NCI-H1436 (cell line): ENCODE data around the gene FAP.

Source experiments
- DNase-seq: peaks from one replicate; lab custom pipeline; 2025; lab: John Stamatoyannopoulos, UW

The FAP gene

GRCh38 chr2:162242586-162243280 lies 512 bp downstream of the FAP start:
- no peak for DNase-seq

GRCh38 chr2:162241571-162241970 lies 1.7 kb downstream of the FAP start:
- no peak for DNase-seq

- DNase-seq = no peak
These were observed 8.4 kb downstream of the FAP start for GRCh38 chr2:162234620-162235462.

DNA sequence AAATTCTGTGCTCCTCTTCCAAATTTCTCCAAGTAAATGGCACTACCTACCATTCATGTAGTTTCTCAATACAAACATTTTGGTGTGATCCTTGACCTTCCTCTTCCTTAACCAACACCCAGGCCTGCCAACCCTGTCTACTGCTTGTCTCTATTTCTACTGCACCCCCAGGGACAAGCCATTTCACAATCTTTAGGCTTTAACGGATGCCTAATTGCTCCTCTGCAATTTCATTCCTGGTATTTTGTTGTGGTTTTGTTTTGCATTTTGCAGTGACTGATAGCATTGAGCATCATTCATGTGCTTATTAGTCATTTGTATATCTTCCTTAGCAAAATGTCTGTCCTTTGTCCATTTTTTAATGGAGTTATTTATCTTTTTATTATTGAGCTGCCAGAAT lies 10.0 kb downstream of the FAP start:
- DNase-seq = no peak

GRCh38 chr2:162232671-162233070 lies 10.6 kb downstream of the FAP start:
- no peak for DNase-seq

GRCh38 chr2:162232027-162232426 lies 11.2 kb downstream of the FAP start:
- DNase-seq = no peak

GRCh38 chr2:162230761-162231160 lies 12.5 kb downstream of the FAP start:
- DNase-seq = no peak

DNA sequence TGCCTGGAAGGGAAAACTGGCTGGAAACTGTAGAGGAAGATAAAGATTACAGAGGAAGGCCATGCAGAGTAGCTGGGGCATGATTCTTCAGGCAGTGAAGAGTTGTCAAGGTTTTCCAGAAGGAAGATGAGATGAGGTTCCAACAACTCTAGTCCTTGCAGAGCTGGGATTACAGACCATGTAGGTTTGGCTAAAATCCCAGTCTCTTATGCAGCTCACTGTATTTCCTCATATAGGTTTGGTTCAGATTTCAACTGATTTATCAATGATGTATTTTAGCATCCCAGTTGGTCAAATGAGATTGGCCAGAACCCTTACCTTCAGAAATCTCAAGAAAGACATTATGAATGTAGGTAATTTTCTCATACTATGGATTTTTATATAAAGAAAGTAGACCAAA lies 16.4 kb downstream of the FAP start:
- no peak for DNase-seq

DNA sequence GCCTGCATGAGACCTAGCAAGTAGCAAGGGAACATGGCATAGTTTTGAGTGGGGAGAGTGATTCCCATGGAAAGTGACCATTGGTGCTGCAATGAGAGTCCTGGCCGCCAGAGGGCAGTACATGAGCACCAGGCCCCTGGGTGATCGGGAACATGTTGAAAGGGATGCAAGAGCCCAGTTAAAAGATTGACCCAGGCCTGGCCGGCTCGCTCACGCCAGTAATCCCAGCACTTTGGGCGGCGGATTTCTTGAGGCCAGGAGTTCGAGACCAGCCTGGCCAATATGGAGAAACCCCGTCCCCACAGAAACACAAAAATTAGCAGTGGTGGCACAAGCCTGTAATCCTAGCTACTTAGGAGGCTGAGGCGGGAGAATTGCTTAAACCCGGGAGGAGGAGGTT lies 22.2 kb downstream of the FAP start:
- DNase-seq = no peak

- no peak for DNase-seq
These were observed 22.9 kb downstream of the FAP start for GRCh38 chr2:162220368-162220767.

DNA sequence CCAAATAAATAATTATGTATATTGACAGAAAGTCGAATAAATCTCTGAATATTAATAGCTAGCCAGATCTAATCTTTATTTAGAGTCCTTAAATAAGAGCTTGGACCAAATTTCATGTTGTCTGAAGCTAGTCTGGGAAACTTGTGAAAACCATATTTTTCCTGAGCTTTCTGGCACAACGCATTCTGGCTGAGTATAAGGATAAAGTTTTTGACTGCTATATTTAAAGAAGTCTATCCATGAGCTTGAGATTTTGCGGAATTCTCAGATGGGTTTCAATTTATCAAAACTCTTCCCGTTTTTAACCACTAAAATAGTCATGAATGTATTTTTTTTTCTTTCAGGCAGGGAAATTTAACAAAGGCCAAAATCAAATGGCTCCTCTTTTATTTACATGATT lies 23.8 kb downstream of the FAP start:
- no peak for DNase-seq

- DNase-seq = no peak
These were observed 25.6 kb downstream of the FAP start for GRCh38 chr2:162217598-162217997.

DNA sequence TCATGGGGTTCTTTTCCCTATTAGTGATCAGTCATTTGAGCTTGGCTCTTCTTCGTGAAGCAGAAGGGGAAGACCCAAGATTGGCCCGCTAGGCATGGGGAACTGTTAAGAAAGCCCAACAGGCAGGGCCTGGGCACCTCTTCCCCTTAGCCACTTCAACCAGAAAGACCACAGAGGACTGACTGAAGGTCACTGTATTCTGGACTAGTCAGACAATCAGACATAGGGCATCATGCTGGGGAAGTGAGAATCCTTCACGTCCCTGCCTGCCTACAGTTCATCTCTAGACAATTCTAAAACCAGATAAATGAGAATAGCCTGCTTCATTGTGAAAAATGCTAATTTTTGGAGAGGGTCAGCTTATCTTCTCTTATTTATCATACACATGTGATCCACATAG lies 28.1 kb downstream of the FAP start:
- DNase-seq = no peak

GRCh38 chr2:162212366-162212765 lies 30.9 kb downstream of the FAP start:
- DNase-seq = no peak

DNA sequence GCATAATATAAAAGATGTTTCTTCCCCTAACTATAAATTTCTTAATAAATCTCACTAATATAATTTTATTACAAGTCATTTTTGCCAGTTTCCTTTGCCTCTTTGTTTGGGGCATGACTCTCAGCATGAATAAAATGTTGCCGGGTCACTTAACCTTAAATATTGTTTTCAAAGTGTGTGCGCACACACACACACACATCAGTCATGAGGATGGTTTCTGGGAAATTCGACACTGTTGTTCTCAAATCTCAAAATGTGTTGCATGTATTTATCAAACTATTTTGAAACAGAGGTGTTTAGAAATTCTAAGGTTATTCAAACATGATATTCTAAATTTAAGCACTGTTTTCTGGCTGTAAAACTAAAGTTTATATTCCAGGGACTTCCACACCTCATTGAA lies 31.5 kb downstream of the FAP start:
- DNase-seq = no peak

DNA sequence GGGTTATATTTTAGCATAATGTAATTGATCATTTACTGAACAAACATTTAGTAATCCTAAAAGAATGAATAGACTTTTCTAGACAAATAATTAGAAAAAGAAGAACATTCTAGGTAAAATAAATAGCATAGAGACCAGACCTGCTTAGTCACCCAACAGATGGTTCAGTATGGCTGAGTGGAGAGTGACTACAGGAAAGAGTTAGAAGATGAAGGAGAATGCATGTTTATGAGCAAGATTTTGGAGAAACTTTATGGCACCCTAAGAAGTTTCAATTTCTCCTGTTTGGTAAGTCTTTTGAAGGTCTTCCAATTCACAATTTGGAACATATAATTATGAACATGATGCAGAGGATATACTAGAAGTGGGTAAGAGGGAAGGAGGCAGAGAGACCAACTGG lies 32.9 kb downstream of the FAP start:
- DNase-seq = no peak

- DNase-seq = no peak
These were observed 41.0 kb downstream of the FAP start for GRCh38 chr2:162202203-162202602.

DNA sequence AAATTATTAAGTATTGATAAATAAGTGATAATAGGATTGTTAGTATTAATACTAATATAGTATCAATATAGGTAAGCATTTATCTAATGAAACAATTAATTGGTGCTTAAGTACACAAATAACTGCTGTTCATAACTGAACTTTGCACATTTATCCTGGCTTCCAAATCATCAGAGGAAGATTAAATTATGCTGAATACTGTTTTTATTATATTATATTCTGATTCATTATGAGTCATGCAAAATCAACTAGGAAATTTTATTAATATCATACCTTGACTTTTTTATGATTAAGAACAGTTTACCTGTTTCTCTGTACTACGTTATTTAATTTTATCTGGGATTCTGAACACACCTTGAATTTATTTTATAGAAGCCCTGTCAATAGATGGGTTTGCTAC lies 42.6 kb downstream of the FAP start:
- DNase-seq = no peak

- no peak for DNase-seq
These were observed 43.3 kb downstream of the FAP start for GRCh38 chr2:162199913-162200312.

DNA sequence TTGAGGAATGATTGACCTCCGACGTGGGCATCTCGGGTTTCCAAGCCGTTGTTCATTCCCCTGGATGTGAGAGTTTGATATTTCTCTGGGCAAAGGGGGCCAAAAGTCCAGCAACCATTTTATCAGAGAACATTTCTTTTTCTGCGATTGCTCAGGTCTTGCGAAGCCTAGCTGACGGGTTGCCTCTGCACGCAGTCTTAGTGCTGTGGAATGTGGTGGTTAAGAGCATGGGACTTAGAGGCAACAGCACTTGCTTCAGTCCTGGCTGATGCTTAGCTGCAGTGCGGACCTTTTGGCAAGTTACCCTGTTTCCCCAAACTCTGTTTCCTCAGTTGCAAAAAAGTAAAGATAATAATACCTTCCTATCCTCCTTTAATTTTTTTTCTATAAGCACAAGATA lies 45.0 kb downstream of the FAP start:
- DNase-seq = no peak

- no peak for DNase-seq
These were observed 46.0 kb downstream of the FAP start for GRCh38 chr2:162197069-162197825.

- DNase-seq = no peak
These were observed 46.6 kb downstream of the FAP start for GRCh38 chr2:162196638-162197037.

DNA sequence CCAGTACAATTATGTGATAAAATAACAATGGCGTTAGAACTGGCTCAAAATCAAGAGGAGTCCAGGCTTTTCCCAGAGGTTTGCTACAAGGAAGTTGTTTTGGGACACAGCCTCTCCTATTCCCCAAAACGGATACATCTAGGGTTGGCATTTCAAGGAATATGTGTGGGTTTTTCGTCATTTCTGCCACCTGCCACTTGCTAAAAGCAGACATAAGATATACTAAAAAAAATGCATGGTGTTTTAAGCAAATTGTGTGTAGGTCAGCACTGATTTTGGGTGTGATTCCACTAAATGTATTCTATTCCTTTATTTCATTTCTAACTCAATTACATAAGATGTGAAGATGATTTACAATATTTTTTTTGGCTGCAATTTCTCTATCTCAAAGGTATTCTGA lies 54.8 kb downstream of the FAP start:
- no peak for DNase-seq
